GM12878 (cell line): ENCODE results near the gene SPATS1. TPM values are rescaled to one million over a fixed set of nuclear protein-coding genes. Genes with fewer than 3 reads are reported as not detected.
A peak's percentile ranks its signal among the peaks of the same experiment; 100 is the strongest.

Experiments used
- ATAC-seq: fragments of 200-7000 bp; cut with Tn5 transposase; 3 replicates; pipeline ENCODE4 v1.9.1; 2020; ENCODE audit warnings: mild to moderate bottlenecking, moderate library complexity
- BruUV-seq: library from RNA; stranded (reverse); fragments of 400-500 nt; replicated peaks from 2 replicates; lab custom pipeline; 2021; lab: Mats Ljungman, UMichigan
- CTCF ChIA-PET: fragments of 300-600 bp; sonication (Branson Sonifier 250); formaldehyde crosslinking; extraction: SDS; loops from one replicate; lab custom pipeline; 2021; ENCODE audit warnings: inconsistent platforms; lab: Yijun Ruan, JAX
- POLR2A ChIA-PET: fragments of 350-600 bp; formaldehyde crosslinking; extraction: SDS; loops from one replicate; lab custom pipeline; 2021; ENCODE audit warnings: inconsistent platforms; lab: Charles Lee
- RAD21 ChIA-PET: fragments of 300-600 bp; sonication (Branson Sonifier 250); formaldehyde crosslinking; loops from one replicate; lab custom pipeline; 2023; ENCODE audit warnings: antibody characterized with exemption; ENCODE audit not compliant: unreplicated experiment; lab: Charles Lee
- SMC1A ChIA-PET: fragments of 300-600 bp; sonication (Branson Sonifier 250); formaldehyde crosslinking; loops from one replicate; lab custom pipeline; 2023; ENCODE audit not compliant: unreplicated experiment, uncharacterized antibody; lab: Charles Lee
- DNase-seq: peaks from one replicate; pipeline ENCODE4 v3.0.0-alpha.2; 2011; ENCODE audit warnings: low read depth, low spot score
- FAIRE-seq: peaks from 3 replicates; lab custom pipeline; 2011; peaks lifted over from hg19 to GRCh38; lab: Jason Lieb, UNC
- H2AFZ ChIP-seq: 2 replicates; pipeline ENCODE4 v1.6.0; 2011; ENCODE audit warnings: low read depth, low read length, control low read depth; ENCODE audit not compliant: control insufficient read depth
- H3K27ac ChIP-seq: 2 replicates; pipeline ENCODE4 v1.5.1; 2011; ENCODE audit warnings: control low read depth; ENCODE audit not compliant: control insufficient read depth, insufficient read depth
- H3K27me3 ChIP-seq, 2 experiments: replicated peaks in 1 of 2; 2 replicates each; pipeline versions ENCODE4 v1.6.0 to v1.6.1; 2011; ENCODE audit warnings: low read length in 1 of 2; ENCODE audit not compliant: control insufficient read depth in 2 of 2, insufficient read depth in 2 of 2
- H3K36me3 ChIP-seq, 2 experiments: 2 replicates each; pipeline ENCODE4 v1.5.1; 2011; ENCODE audit warnings: low read length in 1 of 2; ENCODE audit not compliant: control insufficient read depth in 2 of 2, insufficient read depth in 2 of 2
- H3K4me1 ChIP-seq: 2 replicates; pipeline ENCODE4 v1.6.1; 2011; ENCODE audit warnings: mild to moderate bottlenecking, low read length, moderate library complexity, mixed read lengths; ENCODE audit not compliant: control insufficient read depth, insufficient read depth
- H3K4me2 ChIP-seq: 2 replicates; pipeline ENCODE4 v1.6.0; 2011; ENCODE audit warnings: control low read depth; ENCODE audit not compliant: control insufficient read depth, insufficient read depth
- H3K4me3 ChIP-seq: fragments of 200-600 bp; sonication (generic); 2 replicates; pipeline ENCODE4 v1.5.1; 2016
- H3K79me2 ChIP-seq: 2 replicates; pipeline ENCODE4 v1.6.0; 2011; ENCODE audit warnings: low read length; ENCODE audit not compliant: control insufficient read depth, insufficient read depth
- H3K9ac ChIP-seq: 2 replicates; pipeline ENCODE4 v1.8.0; 2011; ENCODE audit warnings: low read length, control low read depth, mixed read lengths; ENCODE audit not compliant: control insufficient read depth, insufficient read depth
- H3K9me3 ChIP-seq: replicated peaks from 3 replicates; pipeline ENCODE4 v1.5.1; 2011; ENCODE audit warnings: mild to moderate bottlenecking, low read length; ENCODE audit not compliant: control insufficient read depth, insufficient read depth
- H4K20me1 ChIP-seq: 2 replicates; pipeline ENCODE4 v1.6.0; 2011; ENCODE audit not compliant: control insufficient read depth, insufficient read depth
- CBFB ChIP-seq: IDR thresholded peaks from 2 replicates; pipeline ENCODE4 v1.6.1; 2016; ENCODE audit warnings: antibody characterized with exemption, low read depth
- CHD2 ChIP-seq: IDR thresholded peaks from 2 replicates; pipeline ENCODE4 v1.6.1; 2011; ENCODE audit warnings: low read depth, low read length, improper control_type of control experiment, borderline replicate concordance
- CREB1 ChIP-seq: IDR thresholded peaks from 2 replicates; pipeline ENCODE4 v1.6.1; 2012; ENCODE audit warnings: low read depth, mild to moderate bottlenecking, inconsistent platforms
- DPF2 ChIP-seq: fragments of 450-650 bp; IDR thresholded peaks from 2 replicates; pipeline ENCODE4 v1.6.1; 2017; ENCODE audit warnings: mild to moderate bottlenecking
- ETV6 ChIP-seq, 2 experiments: fragments of 450-650 bp in 1 of 2; IDR thresholded peaks in 1 of 2; conservative IDR thresholded peaks in 1 of 2; 2 replicates each; pipeline ENCODE4 v1.6.1; 2014; ENCODE audit warnings: antibody characterized with exemption in 1 of 2, borderline replicate concordance in 1 of 2, low read depth in 1 of 2, mild to moderate bottlenecking in 1 of 2, moderate library complexity in 1 of 2
- FOS ChIP-seq: IDR thresholded peaks from 3 replicates; pipeline ENCODE4 v1.6.1; 2011; ENCODE audit warnings: borderline replicate concordance; ENCODE audit not compliant: insufficient read length; ENCODE audit errors: extremely low read depth
- FOXK2 ChIP-seq: fragments of 450-650 bp; IDR thresholded peaks from 2 replicates; pipeline ENCODE4 v1.6.1; 2017; ENCODE audit warnings: mild to moderate bottlenecking, moderate library complexity
- IKZF1 ChIP-seq: fragments of 450-650 bp; conservative IDR thresholded peaks from 2 replicates; pipeline ENCODE4 v1.6.1; 2017; ENCODE audit warnings: antibody characterized with exemption, mild to moderate bottlenecking
- IRF4 ChIP-seq: IDR thresholded peaks from 2 replicates; pipeline ENCODE4 v1.6.1; 2011; ENCODE audit warnings: low read depth, low read length
- MEF2A ChIP-seq: IDR thresholded peaks from 2 replicates; pipeline ENCODE4 v1.6.1; 2011; ENCODE audit warnings: low read depth, mild to moderate bottlenecking, low read length, moderate library complexity; ENCODE audit not compliant: insufficient read depth
- MTA2 ChIP-seq: fragments of 450-650 bp; IDR thresholded peaks from 2 replicates; pipeline ENCODE4 v1.6.1; 2016; ENCODE audit warnings: low read depth, mild to moderate bottlenecking, moderate library complexity
- PBX3 ChIP-seq: IDR thresholded peaks from 2 replicates; pipeline ENCODE4 v1.6.1; 2011; ENCODE audit warnings: mild to moderate bottlenecking, low read depth, low read length, moderate library complexity; ENCODE audit not compliant: insufficient replicate concordance
- POLR2AphosphoS2 ChIP-seq: IDR thresholded peaks from 2 replicates; pipeline ENCODE4 v1.6.1; 2011; ENCODE audit warnings: low read depth, mild to moderate bottlenecking, low read length, improper control_type of control experiment, moderate library complexity
- RBBP5 ChIP-seq: fragments of 200-600 bp; sonication (generic); conservative IDR thresholded peaks from 2 replicates; pipeline ENCODE4 v1.6.1; 2016
- SIX5 ChIP-seq: IDR thresholded peaks from 2 replicates; pipeline ENCODE4 v1.6.1; 2011; ENCODE audit warnings: mild to moderate bottlenecking, low read depth, low read length, moderate library complexity; ENCODE audit not compliant: severe bottlenecking
- SUPT20H ChIP-seq: IDR thresholded peaks from 2 replicates; pipeline ENCODE4 v1.6.1; 2011; ENCODE audit warnings: low read depth, mild to moderate bottlenecking, low read length, moderate library complexity, borderline replicate concordance; ENCODE audit not compliant: control insufficient read depth
- TCF3 ChIP-seq: IDR thresholded peaks from 2 replicates; pipeline ENCODE4 v1.6.1; 2012; ENCODE audit warnings: low read depth, mild to moderate bottlenecking, low read length, borderline replicate concordance; ENCODE audit not compliant: insufficient read depth
- WGBS: methylation state at CpG from one replicate; pipeline ENCODE4 v1.1.6; 2016; ENCODE audit warnings: low lambda C conversion rate; ENCODE audit not compliant: insufficient replicate concordance, insufficient coverage; ENCODE audit errors: missing lambda C conversion rate; 5-methylcytosine and 5-hydroxymethylcytosine counted together
- in situ Hi-C: fragments of 300-500 bp; cut with MboI; formaldehyde crosslinking; loops from 9 replicates; pipeline ENCODE4 v1.14.3; 2018; ENCODE audit warnings: mixed read lengths
- intact Hi-C: fragments of 100-400 bp; cut with micrococcal nuclease; formaldehyde crosslinking; loops from one replicate; pipeline ENCODE4 v1.14.2; 2022; ENCODE audit not compliant: unreplicated experiment
- polyA plus RNA-seq, 11 experiments: library from polyadenylated mRNA; depleted of rRNA in 4 of 11; unstranded in 6 of 11; stranded (reverse) in 5 of 11; fragments of >200 nt; fragmentation: Nextera tagmentation in 4 of 11; fragmentation: Illumina TruSeq in 1 of 11; extraction: Ambion mirVana in 4 of 11; extraction: Trizol in 1 of 11; gene quantifications; 1 replicate in 1 of 11; 2 replicates in 10 of 11; pipeline versions ENCODE4 v1.2.1 to v1.2.3, GENCODE V29; 2011 to 2016; ENCODE audit warnings: inconsistent platforms in 2 of 11, missing spikeins in 2 of 11, low read depth in 1 of 11
- total RNA-seq, 4 experiments: library from RNA; depleted of rRNA in 3 of 4; stranded (reverse); fragments of >200 nt in 3 of 4; fragmentation: Illumina TruSeq in 1 of 4; extraction: Trizol in 1 of 4; gene quantifications; 2 replicates each; pipeline versions ENCODE4 v1.2.1 to v1.2.3, GENCODE V29; 2013 to 2021

Gene SPATS1
- total and polyA plus RNA-seq, 10 of the 15 experiments (the other 5 are each of a cell fraction or from before 2014, with no cell fraction given) = 0.12 TPM; not detected in 9

- BruUV-seq = no TSS peak
- Histone ChIP-seq H3K4me3 (peak within 1 kb of the TSS; percentile 98), H3K79me2 (peaks cover 34% of the 10 kb centered on the region), H3K9ac (peak within 1 kb of the TSS; percentile 93), H3K4me2 (peak within 1 kb of the TSS; percentile 92), H3K27ac (peak within 1 kb of the TSS; percentile 95), H4K20me1 (no peaks in the 10 kb centered on the region), H3K9me3 (no peaks in the 10 kb centered on the region), H3K36me3 (peaks cover 0 to 13% of the 10 kb centered on the region in 2 experiments; a peak in 1 of 4 replicates), H3K27me3 (no peaks in the 10 kb centered on the region), H2AFZ (peak within 1 kb of the TSS; percentile 99), H3K4me1 (peaks cover 5% of the 10 kb centered on the region)
- ChIA-PET POLR2A (interaction anchor here (0.8 to 1.2 kb wide), 6 partner anchors 10 to 263 kb away, joined by 3 to 6 read pairs (median 4); no protein-coding TSS in a partner anchor), SMC1A (interaction anchor here (1.0 to 1.6 kb wide), 3 partner anchors 11 to 120 kb away, joined by 3 to 4 read pairs (median 3); no protein-coding TSS in a partner anchor), CTCF (interaction anchor here (0.7 to 1.6 kb wide), 7 partner anchors 10 to 291 kb away, joined by 3 to 5 read pairs (median 3); partner anchors contain the start of gene AARS2), RAD21 (interaction anchor here (0.8 to 1.4 kb wide), 3 partner anchors 10 to 120 kb away, joined by 3 to 4 read pairs (median 4); no protein-coding TSS in a partner anchor)
- DNase-seq (peak; percentile 99), FAIRE-seq (peak; percentile 96), ATAC-seq (peak; percentile 94)
- intact Hi-C loops = no loop called here
- WGBS = 1% methylated on average over 51 of the region's 56 CpGs
- in situ Hi-C loops = no loop called here
- TF ChIP-seq SUPT20H = no peak
- peak; percentile 100 for TF ChIP-seq CHD2
- TF ChIP-seq TCF3 = no peak
- no peak for TF ChIP-seq FOS
- no peak for TF ChIP-seq RBBP5
- no peak for TF ChIP-seq FOXK2
- no peak for TF ChIP-seq MEF2A
- no peak for TF ChIP-seq SIX5
- TF ChIP-seq ETV6 (conservative IDR thresholded peaks at IDR 0.05 in 1 of 2, IDR thresholded peaks at IDR 0.05 in 1 of 2; ENCODE audit: borderline replicate concordance in 1 of 2, low read depth in 1 of 2) = no peak
- no peak for TF ChIP-seq PBX3
- 0 out of 2 replicates have a peak, but pooled peaks have one; percentile 24 for TF ChIP-seq DPF2
- TF ChIP-seq CBFB = peak; percentile 99
- TF ChIP-seq IKZF1 = peak; percentile 73
- TF ChIP-seq IRF4 = peak; percentile 66; the same call in 1 of the 2 replicates
- TF ChIP-seq POLR2AphosphoS2 = peak; percentile 90
- TF ChIP-seq MTA2 = no peak
- peak; percentile 97 for TF ChIP-seq CREB1
Observed at GRCh38 chr6:44387346-44388134, 45.1 kb downstream of the SPATS1 start, which contains the start of gene CDC5L. TSS of gene CDC5L (plus strand) at chr6:44387706. CDS start at chr6:44387824, 118 bp downstream.
